NOMO-1 treated with DMSO at 0.1 percent for 48 hours (cell line): ENCODE data around the gene SNRNP200.

ENCODE experiments used
- DNase-seq: peaks from one replicate; lab custom pipeline; 2025; ENCODE audit not compliant: unreplicated experiment; lab: John Stamatoyannopoulos, UW

Gene SNRNP200

DNA sequence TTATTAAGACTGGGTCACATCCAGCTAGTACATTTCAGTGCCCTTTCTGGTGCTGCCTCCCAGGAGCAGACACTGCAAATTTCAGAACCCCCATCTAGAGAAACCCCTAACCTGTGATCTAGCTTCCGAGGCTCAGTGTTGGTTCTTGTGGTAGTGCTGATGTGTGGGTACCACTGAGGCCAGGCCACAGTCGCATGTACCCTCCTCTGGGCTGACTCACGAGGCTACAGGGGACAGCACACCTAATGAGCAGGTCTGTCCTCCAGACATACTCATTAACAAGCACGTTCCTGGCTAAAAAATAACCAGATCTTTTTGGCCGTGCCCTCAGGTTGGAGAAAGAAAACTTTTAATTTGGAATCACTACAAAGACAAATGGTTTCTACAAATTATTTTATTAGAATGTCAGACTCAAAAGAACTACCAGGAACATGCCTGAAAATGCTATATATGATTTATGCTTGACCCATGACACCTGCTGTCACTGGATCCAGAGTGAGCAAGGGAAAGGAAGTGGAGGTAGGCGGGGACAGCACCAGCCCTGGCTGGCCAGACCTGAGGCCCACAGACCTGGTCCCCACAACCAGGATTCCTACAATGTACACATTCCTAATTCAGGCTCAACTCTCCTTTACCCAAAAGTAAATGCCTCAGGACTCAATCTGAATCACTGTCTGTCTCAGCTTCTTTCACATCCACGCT is 30.8 kb downstream of the SNRNP200 start:
- no peak for DNase-seq

DNA sequence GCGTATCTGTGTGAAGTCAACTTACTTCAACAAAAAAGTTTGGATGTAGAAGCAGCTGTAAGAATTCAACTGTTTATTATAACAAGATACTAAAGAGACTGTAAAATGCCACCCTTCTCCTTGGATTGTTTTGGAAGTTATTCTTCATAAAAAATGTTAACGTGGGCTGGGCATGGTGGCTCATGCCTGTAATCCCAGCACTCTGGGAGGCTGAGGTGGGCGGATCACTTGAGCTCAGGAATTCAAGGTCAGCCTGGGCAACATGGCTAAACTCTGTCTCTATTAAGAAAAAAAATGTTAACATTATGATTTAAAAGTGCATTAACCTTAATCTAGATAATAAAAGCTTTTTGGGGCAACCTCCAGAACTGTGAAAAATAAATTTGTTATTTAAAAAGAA is 31.6 kb downstream of the SNRNP200 start:
- no peak for DNase-seq

DNA sequence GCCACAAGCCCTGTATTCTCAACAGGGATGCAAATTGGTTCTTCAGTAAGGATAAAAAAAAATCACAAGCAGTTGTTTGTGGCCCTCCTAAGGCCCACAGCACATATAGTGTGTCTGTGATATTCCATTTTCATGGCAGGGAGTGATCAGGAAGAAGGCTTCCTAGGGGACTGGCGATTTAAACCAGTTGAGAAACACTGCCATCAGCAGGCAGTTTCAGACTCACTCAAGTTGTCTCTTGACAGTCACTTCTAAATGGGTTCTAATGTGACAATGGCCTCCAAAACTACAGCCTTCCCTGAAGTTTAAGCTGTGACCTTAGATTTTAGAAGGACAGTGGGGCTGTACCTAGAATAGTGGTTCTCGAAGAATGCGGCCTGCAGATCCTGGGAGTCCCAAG is 33.4 kb downstream of the SNRNP200 start:
- DNase-seq: no peak

DNA sequence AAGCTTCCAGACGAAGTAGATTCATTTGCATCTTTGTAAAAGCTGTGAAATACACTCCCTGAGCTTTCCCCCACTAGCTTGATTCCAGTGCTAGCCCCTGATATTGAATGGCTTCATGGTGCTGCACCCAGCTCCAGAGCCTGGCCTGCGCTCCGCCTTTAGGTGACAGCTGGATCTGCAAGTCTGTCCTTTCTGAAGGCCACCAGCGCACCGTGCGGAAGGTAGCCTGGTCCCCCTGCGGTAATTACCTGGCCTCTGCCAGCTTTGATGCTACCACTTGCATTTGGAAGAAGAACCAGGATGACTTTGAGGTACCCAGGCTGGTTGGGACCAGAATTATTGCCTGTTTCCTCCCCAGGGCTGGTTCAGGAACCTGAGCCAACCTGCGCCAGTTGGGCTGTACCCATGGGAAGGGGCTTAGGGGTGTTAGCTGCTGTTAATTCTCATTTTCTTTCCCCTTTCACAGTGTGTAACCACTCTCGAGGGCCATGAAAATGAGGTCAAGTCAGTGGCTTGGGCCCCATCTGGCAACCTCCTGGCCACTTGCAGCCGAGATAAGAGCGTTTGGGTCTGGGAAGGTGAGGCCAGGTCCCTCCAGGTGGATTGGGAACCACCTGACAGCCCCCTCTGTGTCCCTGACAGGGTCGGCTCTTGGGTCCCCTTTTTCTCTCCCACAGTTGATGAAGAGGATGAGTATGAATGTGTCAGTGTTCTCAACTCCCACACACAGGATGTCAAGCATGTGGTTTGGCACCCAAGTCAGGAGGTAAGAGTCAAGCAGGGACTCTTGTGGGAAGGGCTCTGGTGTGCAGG is 38.0 kb downstream of the SNRNP200 start:
- peak; percentile 34 for DNase-seq

DNA sequence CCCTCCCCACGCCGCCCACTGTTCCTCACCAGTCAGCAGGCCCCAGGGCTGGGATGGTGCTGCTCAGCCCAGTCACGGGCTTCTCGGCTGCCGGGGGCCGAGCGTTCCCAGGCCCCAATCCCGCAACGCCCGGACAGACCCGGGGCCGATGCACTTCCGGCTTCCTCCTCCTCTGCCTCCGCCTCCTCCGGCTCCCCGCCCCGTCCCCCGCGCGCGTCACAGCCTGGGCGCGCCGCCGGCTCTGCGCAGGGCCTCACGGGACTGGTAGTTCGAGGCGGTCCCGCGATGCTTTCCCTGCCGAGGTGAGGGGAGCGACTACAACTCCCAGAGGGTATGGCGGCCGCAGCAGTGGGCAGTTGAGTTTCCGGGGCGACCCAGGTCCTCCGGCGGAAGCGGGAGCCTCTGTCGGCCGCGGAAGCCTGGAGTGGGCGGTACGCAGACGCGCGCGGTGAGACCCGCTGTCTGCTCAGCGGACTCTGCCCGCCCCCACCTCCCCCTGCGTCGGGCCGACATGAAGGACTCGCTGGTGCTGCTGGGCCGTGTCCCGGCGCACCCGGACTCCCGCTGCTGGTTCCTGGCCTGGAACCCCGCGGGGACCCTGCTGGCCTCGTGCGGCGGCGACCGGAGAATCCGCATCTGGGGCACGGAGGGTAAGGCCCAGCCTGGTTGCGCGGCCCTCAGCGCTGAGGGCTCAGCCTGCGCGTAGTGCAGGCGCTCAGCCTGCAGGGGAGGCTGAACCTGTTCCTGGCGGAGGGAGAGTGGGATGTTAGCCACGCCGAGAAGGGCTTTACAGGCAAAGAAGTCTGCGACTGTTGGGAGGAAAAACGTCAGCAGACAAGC is 39.3 kb downstream of the SNRNP200 start, which contains the start of the genes CIAO1 and TMEM127:
TSS of gene CIAO1 (plus strand) at position 386 of the 840 bp plus-strand sequence. CDS start at position 512, 126 bp downstream.
TSS of gene TMEM127 (minus strand) at position 158 of the 840 bp plus-strand sequence. CDS start 616 bp downstream, outside the sequence.
- DNase-seq: peak; percentile 98

DNA sequence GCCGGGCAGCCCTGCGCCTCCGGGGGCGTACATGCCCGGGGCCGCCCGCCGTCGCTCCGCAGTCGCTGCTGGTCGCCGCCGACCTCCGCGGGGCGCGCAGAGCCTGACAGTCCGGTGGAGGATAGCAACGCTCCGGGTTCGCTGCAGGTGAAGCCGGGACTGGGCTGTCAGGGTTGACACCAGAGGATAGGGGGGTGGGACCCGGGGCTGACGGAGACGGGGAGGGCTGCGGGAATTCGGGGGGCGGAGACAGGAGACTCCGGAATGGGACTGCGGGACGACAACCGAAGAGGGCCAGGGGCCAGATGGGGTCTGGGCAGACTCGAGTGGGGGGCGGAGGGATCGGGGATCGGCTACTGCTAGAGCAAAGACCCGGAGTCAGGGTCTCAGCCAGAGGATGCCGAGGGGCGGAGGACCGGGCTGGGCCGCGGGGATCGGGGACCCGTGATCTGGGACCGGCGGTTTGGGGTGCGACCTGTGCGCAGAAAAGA is 40.0 kb downstream of the SNRNP200 start:
- no peak for DNase-seq

DNA sequence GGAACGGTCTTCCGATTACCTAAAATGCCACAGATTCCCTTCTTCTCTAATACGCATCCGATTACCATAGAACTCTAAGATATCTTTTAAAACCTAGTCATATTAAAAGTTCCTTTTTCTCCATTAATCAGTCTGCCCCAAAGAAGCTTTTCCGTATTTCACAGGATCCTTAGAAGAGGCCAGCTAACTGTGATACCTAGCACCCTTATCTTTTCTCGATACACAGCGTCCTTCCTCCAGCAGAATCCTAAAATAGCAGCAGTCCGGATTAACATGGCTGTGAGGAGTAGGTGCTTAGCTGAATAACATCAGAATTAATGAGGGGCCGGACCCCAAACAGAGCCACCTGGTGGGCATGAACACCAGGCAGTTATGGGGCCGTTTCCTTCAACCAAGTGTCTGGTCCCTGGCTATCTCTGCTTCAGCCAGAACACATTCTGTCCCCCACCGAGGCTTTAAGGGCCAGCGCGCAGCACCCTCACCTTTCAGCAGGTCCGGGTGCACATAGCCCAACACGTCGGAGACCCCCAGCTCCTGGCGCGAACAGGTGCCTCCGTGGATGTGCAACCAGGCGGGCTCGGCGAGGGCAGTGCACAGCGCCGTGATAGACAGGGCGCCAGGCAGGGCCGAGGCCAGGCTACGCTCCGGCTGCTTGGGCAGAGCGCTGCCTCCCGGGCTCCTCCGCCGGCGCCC is 40.5 kb downstream of the SNRNP200 start:
- peak; percentile 66 for DNase-seq

DNA sequence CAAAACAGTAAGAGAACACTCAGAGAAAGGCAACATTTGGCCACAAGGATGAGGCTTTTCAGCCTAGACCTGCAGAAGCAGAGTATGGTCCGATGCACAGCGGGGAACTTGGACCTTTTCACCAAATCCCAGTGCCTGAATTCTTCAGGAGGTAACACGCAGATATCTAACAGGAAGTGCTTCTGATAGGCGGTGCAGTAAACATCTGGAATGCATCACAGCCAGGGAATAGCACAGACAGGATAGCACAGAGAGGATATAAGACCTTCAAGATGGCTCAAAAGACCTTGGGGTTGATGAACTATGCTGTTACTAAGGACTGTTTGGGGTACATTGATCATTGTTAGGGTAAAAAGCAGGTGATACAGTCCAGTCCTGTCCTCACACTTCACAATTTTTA is 41.3 kb downstream of the SNRNP200 start:
- no peak for DNase-seq

DNA sequence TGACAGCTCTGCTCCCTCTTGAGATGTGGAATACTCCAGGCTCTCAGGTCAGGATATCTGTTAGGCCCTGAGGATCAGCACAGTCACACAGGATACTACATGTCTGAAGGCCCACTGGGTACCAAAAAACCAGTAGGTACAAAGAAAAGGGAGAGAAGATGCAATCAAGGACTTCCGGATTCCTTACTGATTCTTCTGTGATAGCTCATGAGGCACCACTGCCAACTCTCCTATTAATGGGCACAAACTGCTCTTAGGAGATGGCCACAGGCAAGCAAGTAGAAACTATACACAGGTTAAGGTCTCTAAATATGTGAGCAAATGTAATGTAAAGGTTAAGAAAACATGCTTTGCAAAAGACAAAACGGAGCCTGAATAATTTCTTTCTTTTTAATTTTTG is 43.0 kb downstream of the SNRNP200 start:
- no peak for DNase-seq

DNA sequence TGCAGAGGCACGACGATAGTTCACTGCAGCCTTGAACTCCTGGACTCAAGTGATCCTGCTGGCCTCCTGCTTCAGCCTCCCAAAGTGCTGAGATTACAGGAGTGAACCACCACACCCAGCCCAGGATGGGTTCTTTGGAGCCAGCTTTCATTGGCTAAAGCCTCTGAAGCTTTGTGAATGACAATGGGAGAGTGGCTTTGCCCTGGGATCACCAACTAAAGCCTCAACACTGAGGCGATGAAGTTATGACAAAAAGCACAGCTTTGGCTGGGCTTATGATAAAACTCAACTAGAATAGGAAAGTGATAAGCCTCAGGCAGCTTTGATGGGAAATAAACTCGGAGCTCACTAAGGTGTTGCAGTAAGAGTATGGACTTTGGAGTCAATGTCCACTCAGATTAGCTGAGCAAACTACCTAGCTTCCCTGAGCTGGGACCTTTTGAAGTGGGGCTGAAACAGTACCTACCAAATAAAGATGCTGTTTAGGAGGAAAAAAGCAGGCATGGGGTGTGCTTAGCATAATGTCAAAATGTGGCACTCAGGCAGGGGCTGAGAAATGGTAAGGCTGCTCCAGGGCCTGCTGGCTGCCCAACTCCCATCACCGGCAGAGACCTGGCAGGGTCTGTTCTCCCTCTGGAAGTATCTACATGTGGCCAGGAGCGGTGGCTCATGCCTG is 43.9 kb downstream of the SNRNP200 start:
- DNase-seq: no peak

DNA sequence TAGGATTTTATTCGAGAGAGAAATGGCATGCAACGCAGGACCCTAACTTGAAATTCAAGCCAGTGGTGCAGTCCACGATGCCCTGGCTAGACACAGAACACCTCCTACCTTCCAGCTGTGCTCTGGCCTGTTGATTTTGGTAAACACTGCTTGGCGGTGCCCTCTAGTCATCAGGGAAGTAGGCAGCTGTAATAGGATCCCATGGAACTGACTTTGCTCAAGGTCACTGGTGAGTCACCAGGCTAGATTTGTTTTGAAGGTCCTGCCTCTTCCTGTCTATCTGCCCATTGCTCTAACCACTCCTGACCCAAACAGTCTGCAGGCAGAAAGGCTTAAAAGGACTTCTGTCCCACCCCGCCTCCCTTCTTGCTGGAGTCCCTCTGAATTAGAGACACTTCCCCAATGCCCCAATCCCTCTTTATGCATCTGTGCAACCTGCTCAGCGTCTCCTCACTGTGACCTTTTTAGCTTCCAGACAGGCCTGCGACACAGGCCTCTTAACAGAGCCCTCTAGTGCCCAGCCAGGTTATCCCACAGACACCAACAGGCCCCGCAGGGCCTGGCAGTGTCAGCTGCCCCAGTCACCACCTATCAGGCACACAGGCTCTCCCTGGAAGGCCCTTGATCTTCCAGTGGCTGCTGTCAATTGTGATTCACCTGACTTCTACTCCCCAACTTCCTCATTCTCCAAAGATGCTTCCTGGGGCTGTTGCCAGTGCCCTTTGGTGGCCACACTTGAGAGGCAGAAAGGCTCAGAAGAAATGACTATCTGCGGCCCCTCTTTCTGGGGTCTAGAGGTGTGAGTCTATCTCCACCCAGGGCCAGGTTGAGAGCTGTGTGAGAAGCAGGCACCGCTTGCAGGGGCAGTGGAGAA is 44.7 kb downstream of the SNRNP200 start:
- DNase-seq: peak; percentile 83

DNA sequence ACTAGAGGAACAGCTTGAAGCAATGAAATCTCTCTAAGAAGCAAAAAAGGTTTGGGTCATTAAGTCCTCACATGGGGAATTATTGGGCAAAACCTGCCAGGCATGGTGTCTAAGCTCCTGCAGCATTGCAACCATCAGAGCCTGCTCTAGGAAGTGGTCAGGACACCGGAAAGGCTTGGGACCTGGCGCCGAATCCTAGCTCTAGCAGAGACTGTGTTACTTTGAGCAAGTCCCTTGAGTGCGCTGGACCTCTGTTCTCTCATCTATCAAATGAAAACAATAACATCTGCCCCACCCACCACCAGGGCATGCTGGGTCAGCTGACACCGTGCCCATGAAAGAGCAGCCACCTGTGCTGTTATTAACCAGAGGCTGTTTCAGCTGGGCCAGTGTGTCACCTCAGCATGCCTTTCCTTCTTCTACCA is 45.8 kb downstream of the SNRNP200 start:
- DNase-seq: no peak

DNA sequence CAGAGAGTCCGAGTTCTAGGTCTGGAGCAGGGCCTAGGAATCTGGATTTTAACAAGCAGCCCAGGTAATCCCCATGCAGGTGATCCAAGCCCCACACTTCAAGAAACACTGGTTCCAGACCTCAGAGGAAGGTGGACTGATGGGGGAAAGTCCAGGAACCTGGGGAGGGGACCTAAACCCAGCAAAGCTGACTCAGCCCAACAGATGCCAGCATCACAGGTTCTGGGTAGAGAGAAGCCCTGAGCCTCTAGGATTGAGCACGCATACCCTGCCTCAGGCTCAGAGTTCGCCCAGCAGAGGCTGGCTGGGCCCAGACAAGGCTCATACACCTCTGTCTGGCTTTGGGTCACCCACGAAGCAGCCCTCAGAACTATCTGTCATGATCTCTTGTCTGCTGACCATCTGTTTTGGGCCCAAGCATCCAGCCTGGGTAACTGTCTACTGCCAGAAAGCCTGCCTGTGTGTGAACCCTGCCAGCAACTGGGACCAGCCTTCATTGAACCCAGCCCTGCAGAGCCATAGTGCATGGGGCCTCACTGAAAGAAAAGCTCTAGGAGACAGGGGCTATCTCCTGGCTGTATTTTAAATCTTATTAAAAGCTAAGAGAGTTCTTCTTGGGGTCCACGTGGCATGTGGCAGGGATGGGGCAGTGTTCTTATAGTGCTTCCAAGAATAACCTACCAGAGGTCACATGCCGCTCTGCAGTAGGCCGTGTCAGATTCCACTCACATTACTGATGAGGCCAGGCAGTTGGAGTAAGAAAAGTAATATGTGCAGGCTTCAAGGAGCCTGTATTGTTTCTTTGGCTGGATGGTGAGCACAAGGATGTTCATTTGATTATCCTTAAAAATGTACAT is 47.0 kb downstream of the SNRNP200 start:
- DNase-seq: no peak

DNA sequence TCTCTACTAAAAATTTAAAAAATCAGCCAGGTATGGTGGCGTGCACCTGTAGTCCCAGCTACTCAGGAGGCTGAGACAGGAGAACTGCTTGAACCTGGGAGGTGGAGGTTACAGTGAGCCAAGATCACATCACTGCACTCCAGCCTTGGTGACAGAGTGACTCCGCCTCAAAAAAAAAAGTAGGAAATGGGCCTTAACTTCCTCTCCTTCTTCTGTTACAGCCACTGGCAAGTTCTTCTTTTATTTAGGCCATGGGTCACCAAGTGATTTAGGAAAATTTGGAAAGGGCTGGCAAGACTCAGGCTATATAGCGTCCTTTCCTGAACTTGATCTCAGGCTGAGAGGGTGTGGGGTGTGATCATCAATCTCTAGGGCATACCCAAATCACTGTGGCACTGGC is 47.6 kb downstream of the SNRNP200 start:
- DNase-seq: peak; percentile 67

DNA sequence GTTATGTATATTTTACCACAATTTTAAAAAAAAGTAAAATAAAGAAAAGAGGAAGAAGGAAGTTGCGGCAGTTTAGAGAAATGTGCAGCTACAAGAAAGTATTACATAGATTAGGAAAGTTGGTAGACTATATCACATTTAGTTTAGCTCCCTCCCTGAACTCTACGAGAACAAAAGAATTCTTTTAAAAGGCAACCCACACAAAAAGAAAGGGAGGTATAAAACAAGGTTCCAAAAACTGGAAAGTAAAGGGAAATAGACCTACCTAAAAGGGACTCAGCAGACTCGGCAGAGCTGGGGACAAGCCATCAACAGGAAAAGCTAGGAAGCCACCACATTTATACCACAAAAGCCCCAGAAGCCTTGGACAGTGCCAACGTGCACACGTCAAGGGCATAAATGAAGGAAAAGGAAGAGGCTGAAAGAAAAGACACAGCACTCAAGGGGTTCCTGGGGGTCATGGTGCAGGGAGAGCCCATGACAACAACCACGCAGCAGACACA is 48.7 kb downstream of the SNRNP200 start:
- DNase-seq: peak; percentile 74

DNA sequence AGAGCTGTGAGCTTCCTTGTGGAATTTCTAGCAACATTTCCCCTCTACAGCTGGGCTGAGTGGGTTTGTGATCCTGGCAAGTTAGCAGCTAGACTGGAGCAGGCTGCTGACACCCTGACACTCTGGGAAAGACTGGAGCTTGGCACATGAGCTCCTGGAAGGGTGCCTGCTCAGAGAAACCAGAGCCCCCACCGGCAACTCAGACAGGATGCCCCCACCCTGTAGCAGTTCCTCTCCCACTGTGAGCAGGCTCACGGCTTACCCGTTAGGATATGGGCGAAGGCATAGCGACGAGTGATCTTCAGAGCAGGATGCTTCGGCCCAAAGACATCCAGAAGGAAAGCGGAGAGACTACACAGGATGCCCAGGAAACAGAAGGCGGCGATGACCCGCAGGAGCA is 50.8 kb downstream of the SNRNP200 start:
- no peak for DNase-seq

DNA sequence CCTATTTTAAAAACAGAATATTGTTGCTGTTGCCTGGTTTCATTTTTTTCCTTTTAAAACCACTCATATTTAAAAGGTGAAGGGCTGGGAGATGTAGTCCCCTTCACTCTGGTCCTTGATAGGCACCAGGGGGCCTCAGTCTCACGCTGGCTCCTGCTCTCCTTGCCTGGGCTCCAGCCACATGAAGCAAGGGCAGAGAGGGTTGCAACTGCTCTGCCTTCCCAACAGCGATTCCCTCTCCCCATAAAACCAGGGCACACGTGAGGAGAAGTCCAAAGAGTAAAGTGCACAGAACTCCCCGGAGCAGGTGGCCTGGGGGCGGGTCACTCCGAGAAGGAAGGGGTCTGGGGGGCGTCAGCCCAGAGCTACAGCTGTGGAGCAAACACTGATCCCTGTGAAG is 52.3 kb downstream of the SNRNP200 start:
- DNase-seq: no peak

DNA sequence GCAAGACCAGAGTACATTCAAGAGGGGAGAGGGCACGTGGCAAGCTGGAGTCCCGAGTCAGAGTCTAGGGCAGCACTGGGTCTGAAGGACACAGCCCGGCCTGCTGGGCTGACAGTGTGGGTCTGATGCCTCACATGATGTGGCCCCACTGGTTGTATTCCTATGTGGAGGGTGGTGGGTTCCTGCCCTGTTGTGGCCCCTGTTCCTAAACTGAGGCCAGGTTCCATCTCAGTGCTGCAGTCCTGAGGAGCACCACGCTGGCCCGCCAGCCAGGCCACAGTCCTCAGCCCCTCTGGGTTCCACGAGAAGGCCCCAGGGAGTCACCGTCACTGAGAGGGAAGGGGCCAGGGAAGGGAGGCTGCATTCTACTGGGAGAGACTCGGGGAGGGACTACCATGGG is 52.8 kb downstream of the SNRNP200 start:
- DNase-seq: no peak
